Prostate gland (tissue), 2 donors: ENCODE data around the gene ACACA.

Experiments used
- POLR2AphosphoS5 ChIP-seq: sonication (generic); formaldehyde crosslinking; IDR thresholded peaks from one replicate; pipeline ENCODE4 v1.6.1; 2017; ENCODE audit warnings: antibody characterized with exemption
- TF ChIP-seq, protein P1 (sequence below), 4 experiments: fragments of 200-600 bp in 2 of 4; fragments of 450-650 bp in 2 of 4; sonication (generic) in 2 of 4; IDR thresholded peaks; 1 replicate in 3 of 4; 2 replicates in 1 of 4; pipeline ENCODE4 v1.5.1; 2016 to 2019; ENCODE audit warnings: antibody characterized with exemption in 4 of 4, mild to moderate bottlenecking in 2 of 4, moderate library complexity in 2 of 4

DNA sequence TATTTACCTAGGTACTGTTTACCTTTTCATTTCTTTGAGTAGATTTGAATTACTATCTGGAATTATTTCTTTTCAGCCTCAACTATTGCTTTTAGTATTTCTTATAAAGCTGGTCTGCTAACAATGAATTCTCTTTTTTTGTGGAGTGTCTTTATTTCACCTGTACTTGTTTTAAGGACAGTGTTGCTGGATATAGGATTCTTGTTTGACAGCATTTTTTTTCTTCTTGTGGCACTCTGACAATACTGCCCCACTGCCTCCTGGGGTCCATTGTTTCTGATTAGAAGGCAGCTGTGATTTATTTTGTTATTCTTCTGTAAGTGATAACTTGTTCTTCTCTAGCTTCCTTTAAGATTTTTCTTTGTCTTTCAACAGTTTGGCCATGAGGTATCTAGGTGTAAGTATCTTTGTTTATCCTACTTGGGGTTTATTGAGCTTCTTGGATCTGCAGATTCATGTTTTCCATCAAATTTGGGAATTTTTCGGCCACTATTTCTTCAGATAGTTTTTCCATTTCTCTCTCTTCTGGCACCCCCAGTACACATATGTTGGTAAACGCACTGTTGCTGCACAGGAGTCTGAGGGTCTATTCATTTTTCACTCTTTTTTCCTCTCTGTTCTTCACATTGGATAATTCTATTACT is 327.4 kb downstream of the ACACA start:
- TF ChIP-seq, protein P1, sequence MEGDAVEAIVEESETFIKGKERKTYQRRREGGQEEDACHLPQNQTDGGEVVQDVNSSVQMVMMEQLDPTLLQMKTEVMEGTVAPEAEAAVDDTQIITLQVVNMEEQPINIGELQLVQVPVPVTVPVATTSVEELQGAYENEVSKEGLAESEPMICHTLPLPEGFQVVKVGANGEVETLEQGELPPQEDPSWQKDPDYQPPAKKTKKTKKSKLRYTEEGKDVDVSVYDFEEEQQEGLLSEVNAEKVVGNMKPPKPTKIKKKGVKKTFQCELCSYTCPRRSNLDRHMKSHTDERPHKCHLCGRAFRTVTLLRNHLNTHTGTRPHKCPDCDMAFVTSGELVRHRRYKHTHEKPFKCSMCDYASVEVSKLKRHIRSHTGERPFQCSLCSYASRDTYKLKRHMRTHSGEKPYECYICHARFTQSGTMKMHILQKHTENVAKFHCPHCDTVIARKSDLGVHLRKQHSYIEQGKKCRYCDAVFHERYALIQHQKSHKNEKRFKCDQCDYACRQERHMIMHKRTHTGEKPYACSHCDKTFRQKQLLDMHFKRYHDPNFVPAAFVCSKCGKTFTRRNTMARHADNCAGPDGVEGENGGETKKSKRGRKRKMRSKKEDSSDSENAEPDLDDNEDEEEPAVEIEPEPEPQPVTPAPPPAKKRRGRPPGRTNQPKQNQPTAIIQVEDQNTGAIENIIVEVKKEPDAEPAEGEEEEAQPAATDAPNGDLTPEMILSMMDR (IDR thresholded peaks at IDR 0.05), result no peak
- TF ChIP-seq POLR2AphosphoS5, result no peak
